A549 (cell line): ENCODE results near the gene PLA2G1B. TPM values are rescaled to one million over a fixed set of nuclear protein-coding genes. Genes with fewer than 3 reads are reported as not detected.

ENCODE experiments used
- ATAC-seq, 2 experiments: fragments of 200-7000 bp in 1 of 2; fragments of >200 bp in 1 of 2; cut with Nextera tagmentation in 1 of 2; cut with Tn5 transposase in 1 of 2; 3 replicates each; pipeline versions ENCODE4 v1.8.0 to v1.9.1; 2018 to 2020; ENCODE audit warnings: mild to moderate bottlenecking in 1 of 2, moderate library complexity in 1 of 2
- CTCF ChIA-PET: fragments of 300-600 bp; sonication (Branson Sonifier 250); formaldehyde crosslinking; extraction: SDS; loops from one replicate; lab custom pipeline; 2021; ENCODE audit warnings: antibody characterized with exemption, inconsistent platforms; lab: Yijun Ruan, JAX
- POLR2A ChIA-PET: fragments of 350-600 bp; formaldehyde crosslinking; extraction: SDS; loops from one replicate; lab custom pipeline; 2021; ENCODE audit warnings: antibody characterized with exemption, inconsistent platforms; lab: Yijun Ruan, JAX
- DNase-seq, 2 experiments: peaks; one replicate each; pipeline versions ENCODE4 v3.0.0 to v3.0.0-alpha.2; 2011 to 2016; ENCODE audit warnings: low read depth in 1 of 2, low spot score in 1 of 2
- FAIRE-seq: peaks from 2 replicates; lab custom pipeline; 2011; peaks lifted over from hg19 to GRCh38; lab: Jason Lieb, UNC
- H3K27ac ChIP-seq, 2 experiments: fragments of >200 bp; sonication (Bioruptor Twin); formaldehyde crosslinking; 3 replicates each; pipeline ENCODE4 v1.5.1; 2016 to 2017
- H3K4me1 ChIP-seq: fragments of >200 bp; sonication (Bioruptor Twin); formaldehyde crosslinking; 3 replicates; pipeline ENCODE4 v1.6.1; 2016
- H3K4me2 ChIP-seq: fragments of >200 bp; sonication (Bioruptor Twin); formaldehyde crosslinking; 3 replicates; pipeline ENCODE4 v1.6.1; 2016
- H3K4me3 ChIP-seq: fragments of >200 bp; sonication (Bioruptor Twin); formaldehyde crosslinking; 3 replicates; pipeline ENCODE4 v1.5.1; 2016
- H3K9me3 ChIP-seq: fragments of >200 bp; sonication (Bioruptor Twin); formaldehyde crosslinking; 3 replicates; pipeline ENCODE4 v1.6.1; 2016
- ATOH8 ChIP-seq: fragments of 250-450 bp; sonication (Bioruptor Pico); IDR thresholded peaks from 2 replicates; pipeline ENCODE4 v1.5.0; 2020; ENCODE audit warnings: low read depth, mild to moderate bottlenecking, moderate library complexity
- BCL3 ChIP-seq: fragments of >200 bp; sonication (Bioruptor Twin); formaldehyde crosslinking; IDR thresholded peaks from 3 replicates; pipeline ENCODE4 v1.6.1; 2016
- BHLHE40 ChIP-seq: IDR thresholded peaks from 2 replicates; pipeline ENCODE4 v1.6.1; 2012; ENCODE audit warnings: low read depth, low read length, inconsistent platforms
- CBX2 ChIP-seq: fragments of 200-600 bp; sonication (generic); IDR thresholded peaks from 2 replicates; pipeline ENCODE4 v1.6.1; 2016; ENCODE audit warnings: low read depth, mild to moderate bottlenecking, borderline replicate concordance
- CBX8 ChIP-seq: fragments of 200-600 bp; sonication (generic); IDR thresholded peaks from 2 replicates; pipeline ENCODE4 v1.6.1; 2016
- CEBPB ChIP-seq, 2 experiments: fragments of >200 bp in 1 of 2; sonication (Bioruptor Twin) in 1 of 2; formaldehyde crosslinking in 1 of 2; IDR thresholded peaks; 2 replicates each; pipeline ENCODE4 v1.6.1; 2012 to 2016
- CTCF ChIP-seq: fragments of >200 bp; sonication (Bioruptor Twin); formaldehyde crosslinking; IDR thresholded peaks from 3 replicates; pipeline ENCODE4 v1.5.1; 2016
- EHF ChIP-seq: fragments of 250-450 bp; sonication (Bioruptor Pico); IDR thresholded peaks from 2 replicates; pipeline ENCODE4 v1.5.0; 2020; ENCODE audit warnings: mild to moderate bottlenecking
- EHMT2 ChIP-seq: fragments of 200-600 bp; sonication (generic); IDR thresholded peaks from 2 replicates; pipeline ENCODE4 v1.6.1; 2016; ENCODE audit warnings: antibody characterized with exemption, low read depth, mild to moderate bottlenecking, moderate library complexity
- ESRRA ChIP-seq: fragments of 150-350 bp; IDR thresholded peaks from 2 replicates; pipeline ENCODE4 v1.6.1; 2014; ENCODE audit warnings: mild to moderate bottlenecking, low read length, borderline replicate concordance
- FOSL2 ChIP-seq, 2 experiments: fragments of 450-650 bp in 1 of 2; fragments of >200 bp in 1 of 2; sonication (Bioruptor Twin) in 1 of 2; formaldehyde crosslinking; IDR thresholded peaks; 2 replicates each; pipeline versions ENCODE4 v1.5.0 to v1.6.1; 2016 to 2020; ENCODE audit warnings: mild to moderate bottlenecking in 1 of 2, moderate library complexity in 1 of 2
- FOXS1 ChIP-seq: fragments of 250-450 bp; sonication (Bioruptor Pico); IDR thresholded peaks from 2 replicates; pipeline ENCODE4 v1.5.0; 2020; ENCODE audit warnings: mild to moderate bottlenecking, moderate library complexity
- GATA3 ChIP-seq: IDR thresholded peaks from 2 replicates; pipeline ENCODE4 v1.6.1; 2012; ENCODE audit warnings: borderline replicate concordance
- HEYL ChIP-seq: fragments of 250-450 bp; sonication (Bioruptor Pico); IDR thresholded peaks from 2 replicates; pipeline ENCODE4 v1.8.0; 2021; ENCODE audit warnings: mild to moderate bottlenecking, moderate library complexity
- HMGXB4 ChIP-seq: fragments of 250-450 bp; sonication (Bioruptor Pico); IDR thresholded peaks from 2 replicates; pipeline ENCODE4 v1.5.0; 2021; ENCODE audit warnings: mild to moderate bottlenecking, moderate library complexity, borderline replicate concordance
- HOXA7 ChIP-seq: fragments of 250-450 bp; sonication (Bioruptor Pico); IDR thresholded peaks from 2 replicates; pipeline ENCODE4 v1.5.0; 2020; ENCODE audit warnings: mild to moderate bottlenecking, moderate library complexity
- HOXB5 ChIP-seq: fragments of 250-450 bp; sonication (Bioruptor Pico); IDR thresholded peaks from 2 replicates; pipeline ENCODE4 v1.5.0; 2020; ENCODE audit warnings: mild to moderate bottlenecking, moderate library complexity
- JUN ChIP-seq, 2 experiments: fragments of >200 bp; sonication (Bioruptor Twin); formaldehyde crosslinking; IDR thresholded peaks; 2 replicates in 1 of 2; 3 replicates in 1 of 2; pipeline ENCODE4 v1.6.1; 2016 to 2017
- MAFK ChIP-seq: fragments of 450-650 bp; IDR thresholded peaks from 2 replicates; pipeline ENCODE4 v1.6.1; 2014; ENCODE audit not compliant: partially characterized antibody
- MAX ChIP-seq: IDR thresholded peaks from 2 replicates; pipeline ENCODE4 v1.6.1; 2012
- MAZ ChIP-seq: fragments of 150-350 bp; IDR thresholded peaks from 2 replicates; pipeline ENCODE4 v1.6.1; 2014; ENCODE audit warnings: antibody characterized with exemption, low read depth, low read length, borderline replicate concordance
- NR3C1 ChIP-seq: fragments of >200 bp; sonication (Bioruptor Twin); formaldehyde crosslinking; IDR thresholded peaks from 3 replicates; pipeline ENCODE4 v1.6.1; 2017
- PBX3 ChIP-seq: IDR thresholded peaks from 2 replicates; pipeline ENCODE4 v1.6.1; 2012
- POLR2AphosphoS2 ChIP-seq: conservative IDR thresholded peaks from 2 replicates; pipeline ENCODE4 v1.6.1; 2012; ENCODE audit warnings: low read length, improper control_type of control experiment, inconsistent platforms
- RAD21 ChIP-seq, 2 experiments: fragments of >200 bp in 1 of 2; sonication (Bioruptor Twin) in 1 of 2; formaldehyde crosslinking in 1 of 2; IDR thresholded peaks in 1 of 2; conservative IDR thresholded peaks in 1 of 2; 2 replicates in 1 of 2; 3 replicates in 1 of 2; pipeline ENCODE4 v1.6.1; 2012 to 2018; ENCODE audit warnings: inconsistent platforms in 1 of 2
- SREBF2 ChIP-seq: fragments of 450-650 bp; IDR thresholded peaks from 2 replicates; pipeline ENCODE4 v1.6.1; 2014; ENCODE audit warnings: mild to moderate bottlenecking, moderate library complexity
- TFCP2L1 ChIP-seq: fragments of 250-450 bp; sonication (Bioruptor Pico); IDR thresholded peaks from 2 replicates; pipeline ENCODE4 v1.5.0; 2021; ENCODE audit warnings: mild to moderate bottlenecking
- ZFP36 ChIP-seq: fragments of 450-650 bp; IDR thresholded peaks from 2 replicates; pipeline ENCODE4 v1.6.1; 2014; ENCODE audit warnings: borderline replicate concordance; ENCODE audit not compliant: partially characterized antibody
- WGBS: methylation state at CpG from one replicate; pipeline ENCODE4 v1.1.6; 2017; ENCODE audit errors: missing lambda C conversion rate; 5-methylcytosine and 5-hydroxymethylcytosine counted together
- polyA plus RNA-seq, 4 experiments: library from polyadenylated mRNA; depleted of rRNA in 3 of 4; stranded (reverse); fragments of >200 nt; fragmentation: RNase III in 1 of 4; extraction: RNeasy Plus Mini Kit Qiagen cat#74134 plus additional on column Dnase treatment in 1 of 4; gene quantifications; 2 replicates in 3 of 4; 3 replicates in 1 of 4; pipeline ENCODE4 v1.2.3, GENCODE V29; 2011 to 2017
- TF ChIP-seq, protein P1 (sequence below): fragments of 450-650 bp; IDR thresholded peaks from 2 replicates; pipeline ENCODE4 v1.6.1; 2014; ENCODE audit warnings: antibody characterized with exemption
- TF ChIP-seq, protein P2 (sequence below): IDR thresholded peaks from 2 replicates; pipeline ENCODE4 v1.6.1; 2012; ENCODE audit warnings: low read depth, borderline replicate concordance

Gene PLA2G1B
- polyA plus RNA-seq, 2 of the 4 experiments (the other 2 are of a cell fraction), result 0.21 TPM; not detected in 1

DNA sequence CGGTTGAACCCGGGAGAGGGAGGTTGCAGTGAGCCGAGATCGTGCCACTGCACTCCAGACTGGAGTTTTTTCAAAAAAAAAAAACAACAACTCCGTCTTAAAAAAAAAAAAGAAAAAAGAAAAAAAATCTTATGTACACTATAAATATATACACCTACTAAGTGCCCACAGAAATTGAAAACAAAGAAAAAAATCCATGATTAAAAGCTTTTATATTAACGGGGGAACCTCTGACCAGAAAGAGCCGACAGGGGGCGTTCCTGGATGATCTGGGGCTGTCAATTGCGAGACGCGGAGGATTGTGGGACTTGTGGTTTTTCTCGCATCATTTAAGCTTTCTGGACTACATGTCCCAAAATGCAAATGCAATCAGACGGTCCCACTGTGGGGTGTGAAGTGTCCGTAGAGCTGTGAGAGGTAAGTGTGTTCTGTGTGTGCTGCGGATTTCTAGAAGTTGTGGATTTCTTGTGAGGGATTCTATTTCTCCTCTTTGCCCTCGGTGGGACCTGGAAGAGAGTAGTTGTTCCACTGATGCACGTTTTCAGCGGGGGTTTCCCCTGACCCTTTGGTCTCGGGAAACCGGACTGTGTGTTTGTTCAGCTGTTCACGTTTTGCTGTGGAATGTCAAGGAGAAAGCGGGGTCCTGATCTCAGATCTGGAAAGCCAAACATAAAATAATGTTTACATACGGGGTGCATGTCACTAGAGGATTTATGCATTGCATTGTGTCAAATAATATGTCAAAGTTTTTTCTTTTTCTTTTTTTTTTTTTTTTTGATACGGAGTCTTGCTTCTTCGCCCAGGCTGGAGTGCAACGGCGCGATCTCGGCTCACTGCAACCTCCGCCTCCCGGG, 25.4 kb downstream of the PLA2G1B start, which contains the start of gene SIRT4:
SIRT4 (plus strand) TSS at position 360 of the 854 bp plus-strand sequence. CDS start 1,241 bp downstream, outside the sequence.
- Histone ChIP-seq H3K27ac (peak within 1 kb of the TSS; percentile 63 to 74), H3K4me2 (peak within 1 kb of the TSS; percentile 97), H3K9me3 (no peaks in the 10 kb centered on the region), H3K4me1 (peaks cover 3% of the 10 kb centered on the region; the same call in 1 of the 3 replicates), H3K4me3 (peak within 1 kb of the TSS; percentile 58)
- WGBS, result under 1% methylated on average over 31 of the region's 31 CpGs
- ChIA-PET POLR2A (interaction anchor here (1.0 to 3.1 kb wide), 4 partner anchors 10 to 101 kb away, joined by 4 to 97 read pairs (median 20); partner anchors contain the start of genes RNU4-1, RNU4-2 and RPLP0), CTCF (interaction anchor here (0.6 to 4.8 kb wide), 32 partner anchors 8 to 807 kb away, joined by 3 to 53 read pairs (median 4); partner anchors contain the start of genes PLA2G1B, PXN, RNU4-1 and RNU4-2)
- ATAC-seq (peak; percentile 98 to 99), FAIRE-seq (no peak), DNase-seq (peak; percentile 95 to 98)
- TF ChIP-seq EHF (CRISPR knock-in tag) (no peak), EHMT2 (no peak), BHLHE40 (peak; percentile 56), TFCP2L1 (CRISPR knock-in tag) (no peak), CBX8 (no peak), SREBF2 (no peak), POLR2AphosphoS2 (no peak), MAZ (no peak), ATOH8 (CRISPR knock-in tag) (peak; percentile 71; the same call in 1 of the 2 replicates), RAD21 (conservative IDR thresholded peaks at IDR 0.05 in 1 of 2, IDR thresholded peaks at IDR 0.05 in 1 of 2) (peak; percentile 30 to 48; a peak in 2 of 5 replicates), CTCF (peak; percentile 90), HMGXB4 (CRISPR knock-in tag) (no peak), CEBPB (IDR thresholded peaks at IDR 0.05) (no peak), NR3C1 (no peak), PBX3 (peak; percentile 89), BCL3 (no peak), HOXB5 (CRISPR knock-in tag) (no peak), HEYL (CRISPR knock-in tag) (no peak), JUN (IDR thresholded peaks at IDR 0.05) (peak in 1 of 2 experiments; percentile 60; a peak in 2 of 5 replicates), CBX2 (no peak), HOXA7 (CRISPR knock-in tag) (no peak), MAX (peak; percentile 82), FOXS1 (CRISPR knock-in tag) (peak; percentile 67; the same call in 1 of the 2 replicates), ZFP36 (no peak), GATA3 (peak; percentile 82), MAFK (no peak), ESRRA (no peak), FOSL2 (IDR thresholded peaks at IDR 0.05) (no peak), FOSL2 (CRISPR knock-in tag; IDR thresholded peaks at IDR 0.05) (no peak)
- TF ChIP-seq, protein P1, sequence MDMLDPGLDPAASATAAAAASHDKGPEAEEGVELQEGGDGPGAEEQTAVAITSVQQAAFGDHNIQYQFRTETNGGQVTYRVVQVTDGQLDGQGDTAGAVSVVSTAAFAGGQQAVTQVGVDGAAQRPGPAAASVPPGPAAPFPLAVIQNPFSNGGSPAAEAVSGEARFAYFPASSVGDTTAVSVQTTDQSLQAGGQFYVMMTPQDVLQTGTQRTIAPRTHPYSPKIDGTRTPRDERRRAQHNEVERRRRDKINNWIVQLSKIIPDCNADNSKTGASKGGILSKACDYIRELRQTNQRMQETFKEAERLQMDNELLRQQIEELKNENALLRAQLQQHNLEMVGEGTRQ, result no peak
- TF ChIP-seq, protein P2, sequence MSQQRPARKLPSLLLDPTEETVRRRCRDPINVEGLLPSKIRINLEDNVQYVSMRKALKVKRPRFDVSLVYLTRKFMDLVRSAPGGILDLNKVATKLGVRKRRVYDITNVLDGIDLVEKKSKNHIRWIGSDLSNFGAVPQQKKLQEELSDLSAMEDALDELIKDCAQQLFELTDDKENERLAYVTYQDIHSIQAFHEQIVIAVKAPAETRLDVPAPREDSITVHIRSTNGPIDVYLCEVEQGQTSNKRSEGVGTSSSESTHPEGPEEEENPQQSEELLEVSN, result 0 out of 2 replicates have a peak, but pooled peaks have one; percentile 37
